Stimulated activated CD4-positive, alpha-beta T cell treated with anti-CD3 and anti-CD28 coated beads, Interleukin-15, amount 100 ng/mL, for 24 hours (primary cell): ENCODE data around the gene OR10V1.

Source experiments
- DNase-seq: peaks from one replicate; pipeline ENCODE4 v3.0.0-alpha.2; 2020

OR10V1 gene

GRCh38 chr11:59667812-59668187, 45.8 kb downstream of the OR10V1 start:
- no peak for DNase-seq

- no peak for DNase-seq
Observed at GRCh38 chr11:59666969-59667368, 46.7 kb downstream of the OR10V1 start.
